ENCODE data around the gene FABP7. TPM values are rescaled to one million over a fixed set of nuclear protein-coding genes. Genes with fewer than 3 reads are reported as not detected.
A peak's percentile ranks its signal among the peaks of the same experiment; 100 is the strongest.

FABP7 gene
- total and polyA plus RNA-seq, 2 of the 13 experiments (the other 11 are each of a cell fraction or from before 2014, with no cell fraction given) = not detected

GRCh38 chr6:122790423-122791309 is 11.2 kb downstream of the FABP7 start (continued):
- TF ChIP-seq ZNF557 (CRISPR knock-in tag; IDR thresholded peaks at IDR 0.05) = no peak
- TF ChIP-seq EHMT2 (IDR thresholded peaks at IDR 0.05; ENCODE audit: borderline replicate concordance, low read depth, low read length) = peak; percentile 76; the same call in 1 of the 2 replicates
- TF ChIP-seq SRSF4 (IDR thresholded peaks at IDR 0.05; ENCODE audit: low read depth, low read length, poor library complexity, severe bottlenecking) = no peak
- TF ChIP-seq, protein P1, sequence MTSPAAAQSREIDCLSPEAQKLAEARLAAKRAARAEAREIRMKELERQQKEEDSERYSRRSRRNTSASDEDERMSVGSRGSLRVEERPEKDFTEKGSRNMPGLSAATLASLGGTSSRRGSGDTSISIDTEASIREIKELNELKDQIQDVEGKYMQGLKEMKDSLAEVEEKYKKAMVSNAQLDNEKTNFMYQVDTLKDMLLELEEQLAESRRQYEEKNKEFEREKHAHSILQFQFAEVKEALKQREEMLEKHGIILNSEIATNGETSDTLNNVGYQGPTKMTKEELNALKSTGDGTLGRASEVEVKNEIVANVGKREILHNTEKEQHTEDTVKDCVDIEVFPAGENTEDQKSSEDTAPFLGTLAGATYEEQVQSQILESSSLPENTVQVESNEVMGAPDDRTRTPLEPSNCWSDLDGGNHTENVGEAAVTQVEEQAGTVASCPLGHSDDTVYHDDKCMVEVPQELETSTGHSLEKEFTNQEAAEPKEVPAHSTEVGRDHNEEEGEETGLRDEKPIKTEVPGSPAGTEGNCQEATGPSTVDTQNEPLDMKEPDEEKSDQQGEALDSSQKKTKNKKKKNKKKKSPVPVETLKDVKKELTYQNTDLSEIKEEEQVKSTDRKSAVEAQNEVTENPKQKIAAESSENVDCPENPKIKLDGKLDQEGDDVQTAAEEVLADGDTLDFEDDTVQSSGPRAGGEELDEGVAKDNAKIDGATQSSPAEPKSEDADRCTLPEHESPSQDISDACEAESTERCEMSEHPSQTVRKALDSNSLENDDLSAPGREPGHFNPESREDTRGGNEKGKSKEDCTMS (CRISPR knock-in tag; conservative IDR thresholded peaks at IDR 0.05) = no peak
- TF ChIP-seq MYNN (CRISPR knock-in tag; IDR thresholded peaks at IDR 0.05; ENCODE audit: low read depth) = 0 out of 2 replicates have a peak, but pooled peaks have one; percentile 43
- no peak for TF ChIP-seq SRF (IDR thresholded peaks at IDR 0.05; ENCODE audit: low read depth, low read length)
- TF ChIP-seq, protein P2, sequence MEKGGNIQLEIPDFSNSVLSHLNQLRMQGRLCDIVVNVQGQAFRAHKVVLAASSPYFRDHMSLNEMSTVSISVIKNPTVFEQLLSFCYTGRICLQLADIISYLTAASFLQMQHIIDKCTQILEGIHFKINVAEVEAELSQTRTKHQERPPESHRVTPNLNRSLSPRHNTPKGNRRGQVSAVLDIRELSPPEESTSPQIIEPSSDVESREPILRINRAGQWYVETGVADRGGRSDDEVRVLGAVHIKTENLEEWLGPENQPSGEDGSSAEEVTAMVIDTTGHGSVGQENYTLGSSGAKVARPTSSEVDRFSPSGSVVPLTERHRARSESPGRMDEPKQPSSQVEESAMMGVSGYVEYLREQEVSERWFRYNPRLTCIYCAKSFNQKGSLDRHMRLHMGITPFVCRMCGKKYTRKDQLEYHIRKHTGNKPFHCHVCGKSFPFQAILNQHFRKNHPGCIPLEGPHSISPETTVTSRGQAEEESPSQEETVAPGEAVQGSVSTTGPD (CRISPR knock-in tag; IDR thresholded peaks at IDR 0.05) = no peak
- peak; percentile 92 for TF ChIP-seq CEBPB (IDR thresholded peaks at IDR 0.05; ENCODE audit: borderline replicate concordance, low read depth, low read length)
- TF ChIP-seq NFE2L2 (IDR thresholded peaks at IDR 0.05; ENCODE audit: low read length) = no peak
- TF ChIP-seq, protein P3, sequence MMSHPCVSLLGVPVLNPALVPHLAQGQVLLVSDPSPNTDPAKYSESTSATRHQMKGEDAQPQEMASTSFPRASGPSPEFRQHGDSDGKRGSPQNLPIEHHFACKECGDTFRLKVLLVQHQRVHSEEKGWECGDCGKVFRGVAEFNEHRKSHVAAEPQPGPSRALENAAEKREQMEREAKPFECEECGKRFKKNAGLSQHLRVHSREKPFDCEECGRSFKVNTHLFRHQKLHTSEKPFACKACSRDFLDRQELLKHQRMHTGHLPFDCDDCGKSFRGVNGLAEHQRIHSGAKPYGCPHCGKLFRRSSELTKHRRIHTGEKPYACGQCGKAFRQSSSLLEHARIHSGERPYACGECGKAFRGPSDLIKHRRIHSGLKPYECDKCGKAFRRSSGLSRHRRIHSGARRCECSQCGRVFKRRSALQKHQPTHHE (CRISPR knock-in tag; IDR thresholded peaks at IDR 0.05; ENCODE audit: borderline replicate concordance) = no peak
- peak; percentile 72; the same call in 1 of the 2 replicates for TF ChIP-seq FOXJ3 (CRISPR knock-in tag; IDR thresholded peaks at IDR 0.05; ENCODE audit: borderline replicate concordance)
- 0 out of 2 replicates have a peak, but pooled peaks have one; percentile 58 for TF ChIP-seq SIN3A (IDR thresholded peaks at IDR 0.05; ENCODE audit: borderline replicate concordance, low read depth, low read length)
- no peak for TF ChIP-seq ZNF136 (CRISPR knock-in tag; IDR thresholded peaks at IDR 0.05; ENCODE audit: low read depth)
- TF ChIP-seq PHB2 (IDR thresholded peaks at IDR 0.05; ENCODE audit: partially characterized antibody) = no peak
- TF ChIP-seq ARNT (IDR thresholded peaks at IDR 0.05) = no peak
- no peak for TF ChIP-seq NBN (conservative IDR thresholded peaks at IDR 0.05)
- TF ChIP-seq FOXO1 (CRISPR knock-in tag; IDR thresholded peaks at IDR 0.05) = peak; percentile 73
- 0 out of 2 replicates have a peak, but pooled peaks have one; percentile 18 for TF ChIP-seq ZNF879 (CRISPR knock-in tag; IDR thresholded peaks at IDR 0.05)
- TF ChIP-seq MBD4 (IDR thresholded peaks at IDR 0.05; ENCODE audit: borderline replicate concordance, low read length) = no peak; the same call in 1 of the 2 replicates
- TF ChIP-seq KDM2A (CRISPR knock-in tag; IDR thresholded peaks at IDR 0.05; ENCODE audit: borderline replicate concordance, low read depth) = no peak
- no peak for TF ChIP-seq ZFAT (CRISPR knock-in tag; conservative IDR thresholded peaks at IDR 0.05)
- TF ChIP-seq TCF7 (IDR thresholded peaks at IDR 0.05; ENCODE audit: low read depth) = peak; percentile 58; the same call in 1 of the 2 replicates
- no peak for TF ChIP-seq HNRNPLL (IDR thresholded peaks at IDR 0.05; ENCODE audit: low read depth, low read length, poor library complexity, severe bottlenecking)
- no peak for TF ChIP-seq SP2 (CRISPR knock-in tag; IDR thresholded peaks at IDR 0.05)
- TF ChIP-seq, protein P4, sequence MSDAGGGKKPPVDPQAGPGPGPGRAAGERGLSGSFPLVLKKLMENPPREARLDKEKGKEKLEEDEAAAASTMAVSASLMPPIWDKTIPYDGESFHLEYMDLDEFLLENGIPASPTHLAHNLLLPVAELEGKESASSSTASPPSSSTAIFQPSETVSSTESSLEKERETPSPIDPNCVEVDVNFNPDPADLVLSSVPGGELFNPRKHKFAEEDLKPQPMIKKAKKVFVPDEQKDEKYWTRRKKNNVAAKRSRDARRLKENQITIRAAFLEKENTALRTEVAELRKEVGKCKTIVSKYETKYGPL (CRISPR knock-in tag; IDR thresholded peaks at IDR 0.05) = no peak
